ENCODE measurements around the gene DSTN. TPM values are rescaled to one million over a fixed set of nuclear protein-coding genes. Genes with fewer than 3 reads are reported as not detected.

DSTN gene
- total and polyA plus RNA-seq, 2 of the 4 experiments (the other 2 are of a cell fraction): 221 to 269 TPM

GRCh38 chr20:17538517-17539170 lies 31.2 kb upstream of the DSTN start (continued):
- TF ChIP-seq RAD21 (IDR thresholded peaks at IDR 0.05; ENCODE audit: low read length): no peak

- WGBS, 2 experiments (ENCODE audit: extremely low coverage in 2 of 2, insufficient read length in 1 of 2): 100% methylated on average over 1 of the region's 3 CpGs; no CpG with 5 or more reads in 1 of the 2 experiments
- DNase-seq: no peak
- in situ Hi-C loops (cut with MboI; ENCODE audit: low sequenced_read_pairs) (no loop called here), intact Hi-C loops (cut with micrococcal nuclease) (no loop called here), dilution Hi-C loops (cut with HindIII; ENCODE audit: low sequenced_read_pairs, unreplicated experiment) (no loop called here)
- no peak overlapping the region for H2AFZ ChIP-seq (replicated peaks; ENCODE audit: low read length, poor library complexity)
- peaks cover 0 to 13% of the 10 kb centered on the region in 2 experiments; a peak in 2 of 4 replicates for H3K79me1 ChIP-seq (ENCODE audit: low read depth in 1 of 2, low read length in 2 of 2)
- TF ChIP-seq MAFK (IDR thresholded peaks at IDR 0.05; ENCODE audit: low read depth, low read length): no peak
- TF ChIP-seq CTCF (conservative IDR thresholded peaks at IDR 0.05; ENCODE audit: low read depth, low read length): no peak
- TF ChIP-seq CHD1 (IDR thresholded peaks at IDR 0.05; ENCODE audit: low read depth, low read length): no peak
- no peak for TF ChIP-seq CEBPB (IDR thresholded peaks at IDR 0.05; ENCODE audit: low read depth, low read length)
- no peak for TF ChIP-seq NFE2L2 (IDR thresholded peaks at IDR 0.05; ENCODE audit: low read depth, low read length)
- no peak for TF ChIP-seq RAD21 (IDR thresholded peaks at IDR 0.05; ENCODE audit: low read length)
- TF ChIP-seq MXI1 (IDR thresholded peaks at IDR 0.05; ENCODE audit: borderline replicate concordance, low read depth, low read length): no peak
- no peak for TF ChIP-seq ELK1 (IDR thresholded peaks at IDR 0.05; ENCODE audit: borderline replicate concordance, low read depth, low read length)
- no peak overlapping the region; the same call in 1 of the 2 replicates for H3K14ac ChIP-seq (replicated peaks; ENCODE audit: low read depth, low read length)
- H3K9me3 ChIP-seq (ENCODE audit: control insufficient read depth, insufficient read depth, low read length): no peaks in the 10 kb centered on the region
- CTCF ChIA-PET: interaction anchor here (0.7 to 1.2 kb wide), 2 partner anchors 28 to 60 kb away, joined by 3 read pairs; partner anchors contain the start of gene DSTN
- H3K56ac ChIP-seq (ENCODE audit: extremely low read depth, insufficient read depth, low read length): no peak overlapping the region
- ATAC-seq (ENCODE audit: low read depth): no peak
- H2BK5ac ChIP-seq (ENCODE audit: low read depth, low read length, poor library complexity, severe bottlenecking): no peak overlapping the region
- H4K20me1 ChIP-seq (ENCODE audit: insufficient read depth, low read length): peaks cover 7% of the 10 kb centered on the region; the same call in 1 of the 2 replicates
- POLR2A ChIA-PET (ENCODE audit: unreplicated experiment): no interaction called here
- no peak overlapping the region for H3K27ac ChIP-seq (ENCODE audit: insufficient read depth, low read length)
- peaks cover 4% of the 10 kb centered on the region for H3K27me3 ChIP-seq (ENCODE audit: control insufficient read depth, insufficient read depth, low read length)
- H3K4me2 ChIP-seq (ENCODE audit: low read depth, low read length): no peak overlapping the region
- BruUV-seq (replicated peaks): no TSS peak
- H3K9me1 ChIP-seq (ENCODE audit: insufficient read depth, low read length): peaks cover 10% of the 10 kb centered on the region
- no peak overlapping the region for H4K8ac ChIP-seq (ENCODE audit: low read depth in 2 of 2, low read length in 2 of 2)
- no peak overlapping the region for H2AK9ac ChIP-seq (replicated peaks; ENCODE audit: low read depth, low read length, poor library complexity)
- no peak overlapping the region for H2BK15ac ChIP-seq (ENCODE audit: low read depth, low read length)
- H3K4me3 ChIP-seq (ENCODE audit: insufficient read depth, low read depth, low read length): no peak overlapping the region
- H3K4me1 ChIP-seq (ENCODE audit: control insufficient read depth, insufficient read depth, low read length): peaks cover 8% of the 10 kb centered on the region
- no peak overlapping the region for H4K5ac ChIP-seq (ENCODE audit: low read depth, low read length)
- no peak overlapping the region; the same call in 1 of the 2 replicates for H3K23ac ChIP-seq (ENCODE audit: low read depth, low read length)
- H4K91ac ChIP-seq (ENCODE audit: insufficient read depth, low read depth, low read length): no peak overlapping the region
- no peak overlapping the region for H3K18ac ChIP-seq (ENCODE audit: low read depth, low read length)
- no peaks in the 10 kb centered on the region for H3K36me3 ChIP-seq (ENCODE audit: control insufficient read depth, insufficient read depth, low read length)
- no peak overlapping the region for H2BK20ac ChIP-seq (ENCODE audit: low read depth, low read length)
- no peak overlapping the region for H3K9ac ChIP-seq (ENCODE audit: low read depth, low read length)
- no peak overlapping the region for H2BK120ac ChIP-seq (ENCODE audit: low read depth, low read length)
- 0 out of 2 replicates have a peak overlapping the region, but pooled peaks have one; percentile 13 for H3K4ac ChIP-seq (ENCODE audit: low read depth, low read length)
- no peak overlapping the region for H2AK5ac ChIP-seq (ENCODE audit: low read depth, low read length)
These were observed 28.3 kb upstream of the DSTN start for GRCh38 chr20:17541596-17541995.
